Measurements from ENCODE around the gene BRIP1.

- TF ChIP-seq, protein P1, sequence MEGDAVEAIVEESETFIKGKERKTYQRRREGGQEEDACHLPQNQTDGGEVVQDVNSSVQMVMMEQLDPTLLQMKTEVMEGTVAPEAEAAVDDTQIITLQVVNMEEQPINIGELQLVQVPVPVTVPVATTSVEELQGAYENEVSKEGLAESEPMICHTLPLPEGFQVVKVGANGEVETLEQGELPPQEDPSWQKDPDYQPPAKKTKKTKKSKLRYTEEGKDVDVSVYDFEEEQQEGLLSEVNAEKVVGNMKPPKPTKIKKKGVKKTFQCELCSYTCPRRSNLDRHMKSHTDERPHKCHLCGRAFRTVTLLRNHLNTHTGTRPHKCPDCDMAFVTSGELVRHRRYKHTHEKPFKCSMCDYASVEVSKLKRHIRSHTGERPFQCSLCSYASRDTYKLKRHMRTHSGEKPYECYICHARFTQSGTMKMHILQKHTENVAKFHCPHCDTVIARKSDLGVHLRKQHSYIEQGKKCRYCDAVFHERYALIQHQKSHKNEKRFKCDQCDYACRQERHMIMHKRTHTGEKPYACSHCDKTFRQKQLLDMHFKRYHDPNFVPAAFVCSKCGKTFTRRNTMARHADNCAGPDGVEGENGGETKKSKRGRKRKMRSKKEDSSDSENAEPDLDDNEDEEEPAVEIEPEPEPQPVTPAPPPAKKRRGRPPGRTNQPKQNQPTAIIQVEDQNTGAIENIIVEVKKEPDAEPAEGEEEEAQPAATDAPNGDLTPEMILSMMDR (IDR thresholded peaks at IDR 0.05; ENCODE audit: insufficient read depth, low read depth, low read length) = no peak
- TF ChIP-seq EZH2 (IDR thresholded peaks at IDR 0.05; ENCODE audit: insufficient read depth, low read length) = no peak
Measured at GRCh38 chr17:61803216-61803615, 60.1 kb downstream of the BRIP1 start.
